Keratinocyte (primary cell): ENCODE data around the gene ANGPTL2. TPM values are rescaled to one million over a fixed set of nuclear protein-coding genes. Genes with fewer than 3 reads are reported as not detected.

Experiments used
- DNase-seq: peaks from one replicate; pipeline ENCODE4 v3.0.0-alpha.2; 2011; ENCODE audit warnings: low read depth, missing footprints, low spot score
- FAIRE-seq: peaks from 2 replicates; lab custom pipeline; 2011; peaks lifted over from hg19 to GRCh38; lab: Jason Lieb, UNC
- H2AFZ ChIP-seq: 2 replicates; pipeline ENCODE4 v1.6.0; 2012; ENCODE audit warnings: low read length, control low read depth, inconsistent platforms; ENCODE audit not compliant: control insufficient read depth
- H3K27ac ChIP-seq: 2 replicates; pipeline ENCODE4 v1.5.1; 2011; ENCODE audit warnings: low read length; ENCODE audit not compliant: control insufficient read depth, insufficient read depth
- H3K27me3 ChIP-seq: 3 replicates; pipeline ENCODE4 v1.6.0; 2011; ENCODE audit warnings: low read length; ENCODE audit not compliant: control insufficient read depth, insufficient read depth; ENCODE audit errors: extremely low read depth
- H3K36me3 ChIP-seq, 2 experiments: 2 replicates in 1 of 2; 3 replicates in 1 of 2; pipeline ENCODE4 v1.5.1; 2011; ENCODE audit warnings: low read length in 2 of 2, mild to moderate bottlenecking in 1 of 2; ENCODE audit not compliant: control insufficient read depth in 2 of 2, insufficient read depth in 2 of 2; ENCODE audit errors: extremely low read depth in 1 of 2
- H3K4me1 ChIP-seq: 3 replicates; pipeline ENCODE4 v1.5.1; 2011; ENCODE audit warnings: low read length; ENCODE audit not compliant: control insufficient read depth, insufficient read depth; ENCODE audit errors: extremely low read depth
- H3K4me2 ChIP-seq: 3 replicates; pipeline ENCODE4 v1.6.0; 2011; ENCODE audit warnings: low read depth, low read length; ENCODE audit not compliant: control insufficient read depth, insufficient read depth; ENCODE audit errors: extremely low read depth
- H3K4me3 ChIP-seq, 3 experiments: fragments of 200-600 bp in 1 of 3; sonication (generic) in 1 of 3; 2 replicates in 2 of 3; 3 replicates in 1 of 3; pipeline ENCODE4 v1.5.1; 2011 to 2016; ENCODE audit warnings: low read length in 3 of 3, mild to moderate bottlenecking in 3 of 3, control low read depth in 2 of 3, inconsistent platforms in 1 of 3, low read depth in 1 of 3, mixed read lengths in 1 of 3, mixed run types in 1 of 3, moderate library complexity in 1 of 3; ENCODE audit not compliant: control insufficient read depth in 2 of 3, insufficient read depth in 2 of 3; ENCODE audit errors: extremely low read depth in 1 of 3
- H3K79me2 ChIP-seq: 2 replicates; pipeline ENCODE4 v1.6.0; 2012; ENCODE audit warnings: low read length; ENCODE audit not compliant: control insufficient read depth, insufficient read depth
- H3K9ac ChIP-seq: 3 replicates; pipeline ENCODE4 v1.6.0; 2011; ENCODE audit warnings: low read length; ENCODE audit not compliant: control insufficient read depth, insufficient read depth; ENCODE audit errors: extremely low read depth
- H3K9me1 ChIP-seq: 3 replicates; pipeline ENCODE4 v1.6.0; 2011; ENCODE audit warnings: low read length; ENCODE audit not compliant: control insufficient read depth, insufficient read depth; ENCODE audit errors: extremely low read depth
- H3K9me3 ChIP-seq: 2 replicates; pipeline ENCODE4 v1.5.1; 2012; ENCODE audit warnings: low read depth, low read length; ENCODE audit not compliant: control insufficient read depth
- H4K20me1 ChIP-seq: 3 replicates; pipeline ENCODE4 v1.6.0; 2011; ENCODE audit warnings: low read length; ENCODE audit not compliant: control insufficient read depth, insufficient read depth; ENCODE audit errors: extremely low read depth
- CTCF ChIP-seq, 3 experiments: IDR thresholded peaks in 1 of 3; conservative IDR thresholded peaks in 1 of 3; optimal IDR thresholded peaks in 1 of 3; 2 replicates in 2 of 3; 3 replicates in 1 of 3; pipeline versions ENCODE3 to v1.5.1; 2011; ENCODE audit warnings: low read length in 3 of 3, mild to moderate bottlenecking in 3 of 3, moderate library complexity in 2 of 3, control low read depth in 1 of 3, inconsistent platforms in 1 of 3; ENCODE audit not compliant: insufficient read depth in 2 of 3; ENCODE audit errors: extremely low read depth in 1 of 3
- EZH2 ChIP-seq: IDR thresholded peaks from one replicate; pipeline ENCODE4 v1.6.1; 2012; ENCODE audit warnings: inconsistent platforms, mild to moderate bottlenecking, low read length, moderate library complexity
- dilution Hi-C: fragments of 300-500 bp; cut with MboI; formaldehyde crosslinking; loops from one replicate; pipeline ENCODE4 v1.7.0; 2020; ENCODE audit warnings: low sequenced_read_pairs; ENCODE audit not compliant: extremely low pct_ligation_motif_present
- polyA plus RNA-seq, 5 experiments: library from polyadenylated mRNA; depleted of rRNA in 3 of 5; stranded (reverse) in 3 of 5; stranded (forward) in 1 of 5; unstranded in 1 of 5; fragments of >200 nt; gene quantifications; 1 replicate in 1 of 5; 2 replicates in 3 of 5; 3 replicates in 1 of 5; pipeline versions ENCODE4 v1.2.1 to v1.2.3, GENCODE V29; 2011 to 2012; ENCODE audit warnings: missing spikeins in 2 of 5, low read depth in 1 of 5, low replicate concordance in 1 of 5

Gene ANGPTL2
- polyA plus RNA-seq, 1 donor (not counting 4 experiments of a cell fraction or from before 2014, with no cell fraction given) = 0.18 TPM

- no peak for TF ChIP-seq CTCF (optimal IDR thresholded peaks at IDR 0.05 in 1 of 3, IDR thresholded peaks at IDR 0.05 in 1 of 3, conservative IDR thresholded peaks at IDR 0.05 in 1 of 3; ENCODE audit: extremely low read depth in 1 of 3, insufficient read depth in 2 of 3, low read length in 3 of 3)
- TF ChIP-seq EZH2 = no peak
- no peaks in the 10 kb centered on the region for H3K27me3 ChIP-seq
- H3K9me3 ChIP-seq = no peaks in the 10 kb centered on the region
- FAIRE-seq (no peak), DNase-seq (no peak)
- no peaks in the 10 kb centered on the region for H3K79me2 ChIP-seq
- H3K9me1 ChIP-seq = no peaks in the 10 kb centered on the region
- H3K36me3 ChIP-seq = no peaks in the 10 kb centered on the region
- peaks cover 16% of the 10 kb centered on the region for H3K4me1 ChIP-seq
- H3K4me2 ChIP-seq = no peak overlapping the region
- no peak overlapping the region for H3K27ac ChIP-seq
- no peak overlapping the region for H3K9ac ChIP-seq
- no peak overlapping the region for H3K4me3 ChIP-seq
- no peak overlapping the region for H2AFZ ChIP-seq
- dilution Hi-C loops = no loop called here
- H4K20me1 ChIP-seq = no peaks in the 10 kb centered on the region
Measured at GRCh38 chr9:127109212-127109711, 13.2 kb downstream of the ANGPTL2 start.

DNA sequence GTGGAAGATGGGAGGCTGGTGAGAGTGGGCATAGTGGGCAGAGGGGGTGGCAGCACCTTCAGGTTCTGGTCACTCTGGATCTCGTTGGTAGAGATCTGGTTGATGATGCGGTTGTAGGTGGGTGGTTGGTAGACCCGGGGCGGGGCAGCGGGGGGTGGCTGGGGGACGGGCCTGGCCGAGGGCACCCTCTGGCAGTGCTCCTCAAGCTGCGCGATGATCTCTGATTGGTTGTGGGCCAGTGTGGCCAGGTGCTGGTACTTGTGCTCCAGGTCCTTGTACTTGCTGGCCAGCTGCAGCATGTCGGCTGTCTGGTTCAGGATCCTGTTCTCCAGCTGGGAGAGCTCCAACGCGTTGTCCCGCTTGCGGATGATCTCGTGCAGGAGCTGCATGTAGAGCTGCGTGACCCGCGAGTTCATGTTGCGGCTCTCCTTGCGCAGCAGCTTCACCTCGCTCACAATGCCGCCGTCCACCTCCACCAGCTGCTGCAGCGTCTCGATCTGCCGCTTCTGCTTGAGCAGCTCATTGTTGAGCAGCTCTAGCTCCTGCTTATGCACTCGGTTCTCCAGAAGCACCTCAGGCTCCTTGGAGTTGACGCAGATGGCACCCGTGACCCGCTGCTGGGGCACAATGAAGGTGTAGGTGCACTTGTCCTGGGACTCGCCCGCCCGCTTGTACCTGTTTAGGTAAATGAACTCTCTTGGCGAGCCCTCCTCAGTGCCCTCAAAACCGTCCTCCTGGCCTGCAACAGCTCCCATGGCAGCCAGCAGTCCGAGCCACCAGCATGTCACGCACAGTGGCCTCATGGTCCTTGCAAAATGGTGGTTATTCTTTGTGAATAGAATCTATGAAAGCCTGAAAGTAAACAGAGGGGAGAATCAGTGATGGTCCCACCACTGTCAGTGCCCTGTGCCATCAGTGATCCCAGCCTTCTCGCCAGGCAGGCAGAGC lies 14.2 kb downstream of the ANGPTL2 start:
- FAIRE-seq (no peak), DNase-seq (no peak)
- Histone ChIP-seq H3K4me3 (no peak overlapping the region), H3K36me3 (no peaks in the 10 kb centered on the region), H3K27ac (no peak overlapping the region), H3K9me3 (no peaks in the 10 kb centered on the region), H4K20me1 (no peaks in the 10 kb centered on the region), H3K4me2 (no peak overlapping the region), H3K9ac (no peak overlapping the region), H3K27me3 (no peaks in the 10 kb centered on the region), H3K9me1 (no peaks in the 10 kb centered on the region), H3K79me2 (no peaks in the 10 kb centered on the region), H3K4me1 (peaks cover 16% of the 10 kb centered on the region), H2AFZ (no peak overlapping the region)
- dilution Hi-C loops = no loop called here
- TF ChIP-seq CTCF (optimal IDR thresholded peaks at IDR 0.05 in 1 of 3, IDR thresholded peaks at IDR 0.05 in 1 of 3, conservative IDR thresholded peaks at IDR 0.05 in 1 of 3; ENCODE audit: extremely low read depth in 1 of 3, insufficient read depth in 2 of 3, low read length in 3 of 3) = no peak
- TF ChIP-seq EZH2 = no peak
